GM20431 (cell line): ENCODE measurements around the gene GRIA2.
"Not testable (repeated sequence)": the region's sequence is repeated elsewhere in the genome, so short reads cannot be mapped to it uniquely, and the experiment has no call there.

Experiments used
- in situ Hi-C: fragments of 300-500 bp; cut with MseI, MboI; formaldehyde crosslinking; loops from one replicate; pipeline ENCODE4 v1.15.0; 2020; ENCODE audit warnings: low sequenced_read_pairs; ENCODE audit not compliant: unreplicated experiment

Gene GRIA2

DNA sequence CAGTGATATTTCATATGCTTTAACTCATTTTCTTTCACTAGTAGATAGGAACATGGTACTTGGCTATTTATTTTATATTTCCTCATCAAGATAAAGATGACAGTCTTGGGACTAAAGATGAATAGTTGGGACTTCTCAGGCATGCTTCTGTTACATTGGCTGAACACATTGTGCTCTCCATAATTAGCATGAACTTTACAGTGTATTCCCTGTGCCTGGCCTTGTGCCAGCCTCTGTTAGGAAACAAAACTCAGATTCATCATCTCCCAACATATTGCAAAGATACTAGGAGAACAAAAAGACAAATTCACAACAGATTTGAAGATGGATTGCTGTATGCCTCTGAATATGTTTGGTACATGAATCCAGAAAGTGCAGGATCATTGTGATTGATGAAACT is 26.4 kb downstream of the GRIA2 start:
- in situ Hi-C loops, result no loop called here

GRCh38 chr4:157258165-157258564 is 37.6 kb downstream of the GRIA2 start:
- in situ Hi-C loops, result not testable (repeated sequence)

- in situ Hi-C loops, result no loop called here
Observed at GRCh38 chr4:157265281-157265680, 44.8 kb downstream of the GRIA2 start.

- in situ Hi-C loops, result no loop called here
Observed at GRCh38 chr4:157270108-157270507, 49.6 kb downstream of the GRIA2 start.

DNA sequence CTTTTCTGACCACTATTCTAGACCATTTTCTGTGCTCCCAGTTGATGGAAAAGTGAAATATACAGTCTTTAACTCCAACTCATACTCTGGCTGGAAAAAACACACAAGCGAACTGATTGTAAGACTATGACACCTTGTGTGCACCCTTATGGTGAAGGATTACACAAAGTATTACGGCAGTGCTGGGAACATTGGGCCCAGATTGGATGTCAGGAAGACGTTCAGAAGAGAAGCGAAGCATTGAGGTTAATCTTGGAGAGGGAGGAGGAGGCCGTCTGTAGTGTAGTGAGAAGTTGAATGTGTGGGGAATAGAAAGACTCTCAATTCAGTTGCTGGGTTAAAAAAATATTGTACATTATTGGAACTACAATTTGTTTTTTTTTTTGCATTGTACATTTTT is 50.0 kb downstream of the GRIA2 start:
- in situ Hi-C loops, result no loop called here

GRCh38 chr4:157271166-157271869 is 50.8 kb downstream of the GRIA2 start:
- in situ Hi-C loops, result no loop called here

DNA sequence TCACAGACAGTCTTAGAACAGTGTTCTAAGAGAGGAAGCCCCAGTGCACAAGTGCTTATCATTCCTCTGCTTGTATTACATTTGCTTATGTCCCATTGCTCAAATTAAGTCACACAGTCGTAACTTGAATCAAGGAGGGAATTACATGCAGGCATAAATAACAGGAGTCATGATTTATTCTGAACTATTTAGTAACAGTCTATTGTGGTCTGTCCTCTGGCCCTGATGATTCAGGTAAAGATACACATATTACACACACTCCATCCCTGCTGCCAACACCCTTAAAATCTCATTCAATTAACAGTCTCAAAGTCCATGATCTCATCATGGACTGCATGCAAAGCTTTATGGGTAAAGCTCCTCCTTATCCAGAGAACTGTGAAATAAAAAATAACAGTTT is 60.1 kb downstream of the GRIA2 start:
- in situ Hi-C loops, result no loop called here

- in situ Hi-C loops, result no loop called here
Observed at GRCh38 chr4:157282019-157282418, 61.5 kb downstream of the GRIA2 start.

- in situ Hi-C loops, result no loop called here
Observed at GRCh38 chr4:157287445-157287844, 66.9 kb downstream of the GRIA2 start.

- in situ Hi-C loops, result no loop called here
Observed at GRCh38 chr4:157290622-157291021, 70.1 kb downstream of the GRIA2 start.

DNA sequence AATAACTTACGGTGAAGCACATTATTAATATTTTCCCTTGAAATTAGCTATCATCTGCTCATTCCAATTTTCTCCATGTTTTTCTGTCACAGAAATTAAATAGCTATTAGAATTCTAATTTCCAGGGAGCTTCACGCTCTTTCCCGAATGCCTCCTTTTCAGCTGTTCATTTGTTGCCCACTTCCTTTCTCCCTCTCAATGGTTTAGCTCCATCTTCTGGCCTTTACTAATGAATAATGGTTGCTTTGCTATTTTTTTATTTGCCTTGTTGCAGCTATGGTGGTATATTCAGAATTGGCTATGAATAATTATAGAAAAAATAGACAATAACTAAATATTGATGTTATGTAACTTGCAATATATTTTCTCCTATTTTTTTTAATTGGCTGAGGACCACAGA is 70.5 kb downstream of the GRIA2 start:
- in situ Hi-C loops, result no loop called here

GRCh38 chr4:157293673-157294072 is 73.1 kb downstream of the GRIA2 start:
- in situ Hi-C loops, result no loop called here

DNA sequence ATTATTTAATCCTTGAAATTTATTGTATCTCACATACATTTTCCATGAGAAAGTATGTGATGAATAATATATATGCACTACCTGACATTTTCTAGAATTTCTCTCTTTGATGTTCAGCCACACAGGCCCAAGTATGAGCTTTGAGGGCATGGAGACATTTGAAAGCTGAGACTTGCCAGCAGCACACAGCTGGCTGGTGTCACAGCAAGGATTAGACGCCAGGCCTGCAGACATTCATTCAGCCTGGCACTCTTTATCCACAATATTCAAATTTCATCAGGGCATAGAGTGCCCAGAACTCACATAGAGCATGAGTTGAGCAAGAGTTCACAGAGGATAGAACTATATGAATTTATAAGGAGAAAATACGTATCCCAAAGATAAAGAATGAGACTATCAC is 74.0 kb downstream of the GRIA2 start:
- in situ Hi-C loops, result no loop called here

- in situ Hi-C loops, result no loop called here
Observed at GRCh38 chr4:157300701-157301100, 80.2 kb downstream of the GRIA2 start.

DNA sequence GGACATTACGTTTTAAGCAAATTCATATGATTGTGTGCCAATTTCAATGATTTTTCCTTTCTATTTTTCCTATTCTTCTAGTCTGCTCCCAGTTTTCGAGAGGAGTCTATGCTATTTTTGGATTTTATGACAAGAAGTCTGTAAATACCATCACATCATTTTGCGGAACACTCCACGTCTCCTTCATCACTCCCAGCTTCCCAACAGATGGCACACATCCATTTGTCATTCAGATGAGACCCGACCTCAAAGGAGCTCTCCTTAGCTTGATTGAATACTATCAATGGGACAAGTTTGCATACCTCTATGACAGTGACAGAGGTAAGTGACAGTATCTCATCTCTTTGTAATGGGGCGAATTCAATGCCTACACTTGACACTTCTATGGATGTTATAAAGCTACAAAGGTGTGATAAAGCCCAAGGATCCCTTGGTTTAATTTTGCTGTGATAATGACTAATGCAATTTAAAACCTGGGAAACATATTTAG is 83.0 kb downstream of the GRIA2 start:
- in situ Hi-C loops, result no loop called here

DNA sequence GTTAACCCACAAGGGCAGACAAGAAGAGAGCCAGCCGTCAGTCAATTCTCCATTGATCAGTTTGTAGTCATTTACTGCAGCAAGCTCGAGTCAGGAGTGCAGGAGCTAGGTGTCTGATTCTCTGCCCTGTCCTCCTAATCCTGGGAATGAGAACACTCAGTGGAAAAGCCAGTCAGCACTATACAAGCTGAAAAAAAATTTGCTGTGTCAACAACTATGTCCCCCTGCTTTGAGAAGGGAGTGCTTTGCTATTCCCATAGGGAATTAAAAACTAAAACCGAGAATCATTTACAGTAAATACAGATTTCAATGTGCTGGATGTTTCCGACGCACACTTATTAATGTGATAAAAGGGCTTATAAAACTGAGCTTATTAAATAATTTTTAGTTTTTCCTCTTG is 84.2 kb downstream of the GRIA2 start:
- in situ Hi-C loops, result no loop called here

GRCh38 chr4:157312702-157313101 is 92.2 kb downstream of the GRIA2 start:
- in situ Hi-C loops, result no loop called here

DNA sequence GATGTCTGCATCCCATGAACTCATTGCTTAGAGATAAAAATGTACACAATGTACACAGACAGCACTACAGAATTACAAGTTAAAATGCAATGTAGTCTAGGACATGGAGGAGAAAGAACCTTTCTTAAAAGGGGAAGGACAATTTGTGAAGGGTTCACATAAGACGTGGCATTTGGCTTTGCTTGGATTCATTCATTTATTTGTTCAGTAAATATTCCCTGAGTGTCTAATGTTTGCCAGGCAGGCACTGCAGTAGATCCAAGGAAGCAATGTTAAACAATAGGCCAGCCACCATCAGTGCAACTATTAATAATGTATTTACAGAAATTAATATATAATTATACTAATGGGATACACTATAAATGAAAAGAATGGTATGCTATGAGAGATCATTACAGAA is 94.4 kb downstream of the GRIA2 start:
- in situ Hi-C loops, result no loop called here

GRCh38 chr4:157315968-157316367 is 95.4 kb downstream of the GRIA2 start:
- in situ Hi-C loops, result no loop called here

DNA sequence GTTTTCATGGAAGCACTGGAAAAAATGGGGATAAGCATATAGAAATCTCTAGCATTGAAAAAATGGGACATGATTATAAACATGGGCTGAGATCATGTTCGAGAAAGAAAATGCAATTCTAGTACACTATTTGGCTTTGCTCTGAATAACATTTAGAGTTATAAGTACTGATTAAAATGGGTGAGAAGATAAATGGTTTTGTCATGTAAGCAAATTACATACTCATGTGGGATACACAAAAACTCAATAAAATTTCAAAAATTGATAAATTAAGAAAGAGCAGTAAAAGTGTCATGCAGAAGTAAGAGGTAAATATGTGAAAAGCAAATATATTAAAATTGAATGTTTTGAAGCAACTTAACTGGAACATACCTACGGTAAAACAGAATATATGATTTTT is 99.6 kb downstream of the GRIA2 start:
- in situ Hi-C loops, result no loop called here

- in situ Hi-C loops, result no loop called here
Observed at GRCh38 chr4:157327666-157328065, 107.1 kb downstream of the GRIA2 start.

DNA sequence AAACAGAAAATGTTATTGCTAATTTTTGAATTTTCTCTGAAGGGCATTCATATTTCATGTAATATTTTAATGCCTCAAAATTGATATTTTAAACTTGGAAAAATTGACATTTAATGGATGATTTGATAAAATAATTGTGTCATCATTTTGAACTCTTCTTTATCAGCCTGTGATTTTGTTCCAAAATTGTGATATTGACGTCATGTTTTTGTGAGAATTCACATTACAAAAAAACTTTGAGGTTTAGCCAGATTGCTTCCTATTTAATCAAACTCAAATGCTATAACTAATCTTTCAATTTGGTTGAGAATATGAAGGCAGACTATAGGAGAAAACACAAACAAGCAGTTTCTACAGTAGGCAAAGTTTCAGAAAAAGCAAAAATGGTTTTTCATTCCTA is 137.4 kb downstream of the GRIA2 start:
- in situ Hi-C loops, result no loop called here
